ENCODE data around the gene DKC1.

GRCh38 chrX:154751669-154752271, 10.9 kb upstream of the DKC1 start:
- TF ChIP-seq CTCF (conservative IDR thresholded peaks at IDR 0.05; ENCODE audit: low read depth, low read length) (no peak), POLR2A (IDR thresholded peaks at IDR 0.05; ENCODE audit: low read depth, low read length) (no peak), CHD1 (IDR thresholded peaks at IDR 0.05; ENCODE audit: low read depth, low read length) (no peak), BHLHE40 (IDR thresholded peaks at IDR 0.05; ENCODE audit: low read depth, low read length) (no peak), RAD21 (IDR thresholded peaks at IDR 0.05; ENCODE audit: low read length) (no peak)
